ENCODE results near the gene ZBTB20.
A peak's percentile ranks its signal among the peaks of the same experiment; 100 is the strongest.

Gene ZBTB20

DNA sequence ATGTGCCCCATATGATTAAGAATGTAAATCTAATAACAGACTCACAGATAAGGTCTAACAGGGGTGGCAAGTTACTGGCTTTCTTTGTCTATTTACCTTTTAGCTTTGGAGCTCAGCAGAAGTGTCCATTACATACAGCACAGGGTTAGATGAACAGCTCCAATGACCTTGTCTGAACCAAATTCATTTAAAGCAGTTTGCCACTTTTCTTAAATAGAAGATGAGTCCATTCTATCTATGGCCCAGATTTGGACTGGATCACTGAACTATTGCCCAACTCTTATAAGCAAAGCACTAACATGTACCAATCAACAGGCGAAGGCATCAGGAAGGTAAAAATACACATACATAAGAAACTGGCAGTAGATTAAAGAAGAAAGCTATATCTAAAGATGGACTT is 638.9 kb downstream of the ZBTB20 start:
- Mint-ChIP-seq H3K27ac (no peak overlapping the region), H3K27me3 (no peaks in the 10 kb centered on the region), H3K9me3 (no peaks in the 10 kb centered on the region), H3K4me3 (no peak overlapping the region), H3K36me3 (no peaks in the 10 kb centered on the region), H3K4me1 (peaks cover 16% of the 10 kb centered on the region)
- DNase-seq (ENCODE audit: low spot score in 2 of 2): no peak
- ATAC-seq (ENCODE audit: low read depth): no peak

DNA sequence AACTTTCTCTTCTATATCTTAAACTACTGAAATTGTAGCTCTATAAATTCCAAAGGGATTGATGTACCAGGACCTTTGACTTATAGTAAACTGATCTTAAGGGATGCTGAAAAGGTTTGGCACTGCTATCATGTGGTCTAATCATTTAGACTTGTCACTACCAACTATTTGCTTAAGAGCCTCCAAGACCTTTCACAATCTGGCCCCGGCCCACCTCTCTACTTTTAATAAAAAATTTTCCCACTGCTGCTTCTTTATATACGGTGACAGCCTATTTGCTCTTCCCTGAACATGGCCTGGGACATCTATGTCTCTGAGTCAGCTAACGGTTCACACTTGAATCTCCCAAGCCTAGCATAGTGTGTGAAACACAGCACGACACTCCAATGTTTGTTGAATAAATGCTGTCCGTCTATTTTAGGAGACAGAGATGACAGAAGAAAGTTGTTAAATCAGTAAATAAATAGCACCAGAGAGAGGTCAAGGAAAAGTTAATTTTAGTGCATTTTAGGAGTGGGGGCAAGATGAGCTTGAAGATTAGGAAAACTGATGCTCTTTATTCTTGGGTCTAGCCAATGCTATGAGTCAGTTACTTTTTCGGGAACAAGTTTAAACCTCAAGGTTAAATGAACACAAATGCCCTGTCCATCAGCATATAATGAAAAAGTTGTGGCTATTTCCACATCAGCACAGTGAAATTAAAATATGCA is 640.3 kb downstream of the ZBTB20 start:
- ATAC-seq (ENCODE audit: low read depth): no peak
- no peaks in the 10 kb centered on the region for H3K27me3 Mint-ChIP-seq
- H3K4me3 Mint-ChIP-seq: no peak overlapping the region
- H3K27ac Mint-ChIP-seq: peak overlapping the region; percentile 21
- no peak for DNase-seq (ENCODE audit: low spot score in 2 of 2)
- H3K9me3 Mint-ChIP-seq: no peaks in the 10 kb centered on the region
- no peaks in the 10 kb centered on the region for H3K36me3 Mint-ChIP-seq
- H3K4me1 Mint-ChIP-seq: peaks cover 24% of the 10 kb centered on the region

DNA sequence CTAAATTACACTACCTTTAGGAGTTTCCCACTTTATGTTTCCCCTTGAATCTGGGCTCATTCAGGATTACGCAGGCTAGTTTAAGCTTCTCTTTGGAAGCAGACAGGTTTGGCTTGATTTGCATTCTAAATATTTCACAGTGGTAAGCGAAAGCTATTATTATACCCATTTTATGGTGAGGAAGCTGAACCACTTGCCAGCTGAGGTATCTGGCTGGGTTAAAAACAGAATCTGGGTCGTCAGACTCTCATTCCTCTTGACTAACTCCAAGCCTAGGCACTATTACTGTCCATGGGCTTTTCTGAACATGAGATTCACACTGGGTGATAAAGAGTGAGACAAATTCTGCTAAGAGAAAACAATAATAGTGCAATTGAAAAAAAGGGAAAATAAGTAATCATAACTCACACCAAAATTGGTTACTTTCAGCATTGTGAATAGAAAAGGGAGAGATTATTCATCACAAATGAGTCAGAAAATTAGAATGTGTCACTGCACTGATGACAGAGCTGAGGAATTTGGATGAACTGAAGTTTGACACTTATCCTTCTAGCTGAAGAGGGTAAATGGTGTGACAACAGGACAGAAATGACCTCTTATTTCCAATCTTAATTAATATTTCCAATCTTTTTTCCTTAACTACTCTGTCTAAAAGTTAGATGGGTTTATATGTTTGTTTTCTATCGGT is 642.0 kb downstream of the ZBTB20 start:
- Mint-ChIP-seq H3K4me3 (no peak overlapping the region), H3K27me3 (no peaks in the 10 kb centered on the region), H3K4me1 (peaks cover 17% of the 10 kb centered on the region), H3K36me3 (no peaks in the 10 kb centered on the region), H3K9me3 (no peaks in the 10 kb centered on the region), H3K27ac (no peak overlapping the region)
- no peak for DNase-seq (ENCODE audit: low spot score in 2 of 2)
- ATAC-seq (ENCODE audit: low read depth): no peak

DNA sequence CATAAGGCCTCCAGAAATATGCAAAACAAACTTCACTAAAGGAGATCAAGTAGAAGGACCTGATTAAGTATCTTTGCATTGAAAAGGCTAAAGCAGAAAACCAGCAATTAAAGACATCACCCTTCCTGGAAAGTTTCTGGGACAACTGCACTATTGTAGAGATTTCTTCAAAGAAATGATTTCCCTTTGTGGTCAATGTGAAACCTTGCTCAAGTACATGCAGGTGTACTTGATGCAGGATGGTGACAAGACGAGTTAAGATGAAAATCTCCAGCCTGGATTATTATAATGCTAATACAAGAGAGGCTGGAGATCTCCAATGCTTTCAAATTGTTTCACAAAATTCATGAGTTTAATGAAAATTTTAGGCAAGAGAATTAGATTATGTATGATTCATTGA is 644.9 kb downstream of the ZBTB20 start:
- ATAC-seq (ENCODE audit: low read depth): peak; percentile 43
- Mint-ChIP-seq H3K9me3 (no peaks in the 10 kb centered on the region), H3K27ac (no peak overlapping the region), H3K36me3 (peaks cover 4% of the 10 kb centered on the region), H3K4me3 (no peak overlapping the region), H3K27me3 (no peaks in the 10 kb centered on the region), H3K4me1 (peaks cover 24% of the 10 kb centered on the region)
- no peak for DNase-seq (ENCODE audit: low spot score in 2 of 2)

DNA sequence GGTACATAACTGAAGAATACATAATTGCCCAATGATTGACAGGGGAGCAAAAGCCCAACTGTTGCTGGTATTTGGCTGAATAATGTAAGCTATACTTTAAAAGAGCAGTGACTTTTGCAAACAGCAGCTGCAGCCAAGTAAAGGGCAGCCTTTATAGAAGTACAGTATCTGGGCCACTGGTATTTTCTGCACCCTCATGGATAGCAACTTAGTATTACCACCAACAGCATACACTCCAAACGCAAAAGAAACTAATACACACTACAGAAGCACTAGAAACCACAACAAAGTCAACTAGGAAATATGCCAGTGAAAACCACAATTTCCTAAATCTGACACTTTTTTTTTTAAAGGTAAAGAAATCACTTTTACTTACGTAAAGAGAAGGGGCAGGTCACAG is 647.1 kb downstream of the ZBTB20 start:
- Mint-ChIP-seq H3K4me1 (peaks cover 27% of the 10 kb centered on the region), H3K4me3 (no peak overlapping the region), H3K36me3 (peaks cover 6% of the 10 kb centered on the region), H3K27me3 (no peaks in the 10 kb centered on the region), H3K27ac (no peak overlapping the region), H3K9me3 (no peaks in the 10 kb centered on the region)
- ATAC-seq (ENCODE audit: low read depth): peak; percentile 84
- DNase-seq (ENCODE audit: low spot score in 2 of 2): no peak

- peaks cover 9% of the 10 kb centered on the region for H3K36me3 Mint-ChIP-seq
- no peak for DNase-seq (ENCODE audit: low spot score in 2 of 2)
- H3K27ac Mint-ChIP-seq: no peak overlapping the region
- peaks cover 29% of the 10 kb centered on the region for H3K4me1 Mint-ChIP-seq
- no peaks in the 10 kb centered on the region for H3K27me3 Mint-ChIP-seq
- no peak overlapping the region for H3K4me3 Mint-ChIP-seq
- H3K9me3 Mint-ChIP-seq: no peaks in the 10 kb centered on the region
- ATAC-seq (ENCODE audit: low read depth): no peak
Measured at GRCh38 chr3:114498539-114499370, 648.3 kb downstream of the ZBTB20 start.

- Mint-ChIP-seq H3K27ac (no peak overlapping the region), H3K36me3 (peaks cover 11% of the 10 kb centered on the region), H3K4me1 (peaks cover 22% of the 10 kb centered on the region), H3K4me3 (no peak overlapping the region), H3K9me3 (no peaks in the 10 kb centered on the region), H3K27me3 (no peaks in the 10 kb centered on the region)
- DNase-seq (ENCODE audit: low spot score in 2 of 2) (no peak), ATAC-seq (ENCODE audit: low read depth) (no peak)
Measured at GRCh38 chr3:114496874-114497273, 650.2 kb downstream of the ZBTB20 start.

DNA sequence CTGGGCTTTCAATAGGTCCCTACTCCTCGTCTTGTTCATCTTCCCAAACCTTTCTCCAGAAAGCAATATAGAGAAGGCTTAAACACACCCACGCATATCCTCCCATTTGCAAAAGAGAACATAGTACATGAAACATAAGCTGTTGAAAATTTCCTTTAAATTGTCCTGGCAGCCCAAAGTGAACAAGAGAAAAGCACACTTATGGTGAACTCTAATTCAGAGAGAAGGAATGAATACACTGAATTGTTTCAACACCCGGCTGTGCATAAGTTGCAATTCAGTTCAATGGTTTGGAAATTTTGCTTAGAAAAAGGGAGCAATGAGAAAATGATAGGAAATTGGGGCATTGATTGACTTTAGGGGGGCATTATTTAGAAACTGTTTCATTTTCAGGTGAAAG is 650.6 kb downstream of the ZBTB20 start:
- Mint-ChIP-seq H3K27me3 (no peaks in the 10 kb centered on the region), H3K27ac (no peak overlapping the region), H3K9me3 (no peaks in the 10 kb centered on the region)

DNA sequence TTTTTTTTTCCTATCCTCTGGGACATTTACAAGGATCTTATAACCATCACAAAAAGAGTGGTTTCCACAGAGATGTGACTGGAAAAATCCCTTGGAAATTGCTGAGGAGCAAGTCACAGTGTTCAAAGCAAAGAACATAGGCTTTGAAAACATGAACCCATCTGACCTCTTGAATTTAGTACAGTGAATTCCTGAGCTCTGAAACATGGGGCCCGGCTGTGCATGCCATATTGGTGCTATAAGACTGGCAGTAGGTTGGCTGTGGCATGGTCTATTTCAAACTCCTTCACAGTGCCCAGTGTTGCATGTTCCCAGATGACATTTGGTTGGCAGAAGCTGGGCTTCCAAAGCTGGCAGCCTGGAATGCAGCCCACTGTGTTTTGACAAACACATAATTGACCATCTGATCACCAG is 651.1 kb downstream of the ZBTB20 start:
- no peak for DNase-seq (ENCODE audit: low spot score in 2 of 2)
- H3K4me1 Mint-ChIP-seq: peaks cover 21% of the 10 kb centered on the region
- H3K27me3 Mint-ChIP-seq: no peaks in the 10 kb centered on the region
- ATAC-seq (ENCODE audit: low read depth): no peak
- peaks cover 11% of the 10 kb centered on the region for H3K36me3 Mint-ChIP-seq
- no peak overlapping the region for H3K4me3 Mint-ChIP-seq
- no peak overlapping the region for H3K27ac Mint-ChIP-seq
- H3K9me3 Mint-ChIP-seq: no peaks in the 10 kb centered on the region

More for the DNA sequence above, 650.6 kb downstream of the ZBTB20 start:
- ATAC-seq (ENCODE audit: low read depth) (no peak), DNase-seq (ENCODE audit: low spot score in 2 of 2) (no peak)
- peaks cover 21% of the 10 kb centered on the region for H3K4me1 Mint-ChIP-seq
- H3K36me3 Mint-ChIP-seq: peaks cover 11% of the 10 kb centered on the region
- H3K4me3 Mint-ChIP-seq: no peak overlapping the region

DNA sequence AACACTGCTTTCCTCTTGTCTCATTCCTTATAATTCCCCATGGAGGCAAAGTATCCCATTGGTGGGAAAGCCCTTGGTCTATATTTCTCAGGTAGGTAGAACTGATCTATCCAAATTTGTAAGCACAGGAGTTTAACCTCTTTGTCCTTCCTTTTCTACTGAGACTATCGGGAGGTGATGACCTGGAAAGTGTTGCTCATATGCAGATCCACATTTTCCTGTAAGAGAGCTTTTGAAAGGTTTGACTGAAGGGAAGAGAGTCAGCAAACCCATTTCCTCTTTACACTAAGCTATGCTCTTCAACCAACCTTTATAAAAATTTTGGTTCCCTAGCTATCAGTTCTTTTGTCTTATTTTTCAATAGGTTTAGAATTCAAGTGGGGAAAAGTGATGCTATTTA is 652.6 kb downstream of the ZBTB20 start:
- Mint-ChIP-seq H3K36me3 (peaks cover 11% of the 10 kb centered on the region), H3K4me3 (no peak overlapping the region), H3K27ac (no peak overlapping the region), H3K9me3 (no peaks in the 10 kb centered on the region), H3K4me1 (peaks cover 16% of the 10 kb centered on the region), H3K27me3 (no peaks in the 10 kb centered on the region)
- ATAC-seq (ENCODE audit: low read depth): no peak
- DNase-seq (ENCODE audit: low spot score in 2 of 2): no peak

- DNase-seq (ENCODE audit: low spot score in 2 of 2): no peak
- H3K36me3 Mint-ChIP-seq: peaks cover 11% of the 10 kb centered on the region
- no peaks in the 10 kb centered on the region for H3K9me3 Mint-ChIP-seq
- ATAC-seq (ENCODE audit: low read depth): no peak
- no peak overlapping the region for H3K4me3 Mint-ChIP-seq
- no peak overlapping the region for H3K27ac Mint-ChIP-seq
- H3K4me1 Mint-ChIP-seq: peaks cover 6% of the 10 kb centered on the region
- no peaks in the 10 kb centered on the region for H3K27me3 Mint-ChIP-seq
Measured at GRCh38 chr3:114490829-114491228, 656.3 kb downstream of the ZBTB20 start.

DNA sequence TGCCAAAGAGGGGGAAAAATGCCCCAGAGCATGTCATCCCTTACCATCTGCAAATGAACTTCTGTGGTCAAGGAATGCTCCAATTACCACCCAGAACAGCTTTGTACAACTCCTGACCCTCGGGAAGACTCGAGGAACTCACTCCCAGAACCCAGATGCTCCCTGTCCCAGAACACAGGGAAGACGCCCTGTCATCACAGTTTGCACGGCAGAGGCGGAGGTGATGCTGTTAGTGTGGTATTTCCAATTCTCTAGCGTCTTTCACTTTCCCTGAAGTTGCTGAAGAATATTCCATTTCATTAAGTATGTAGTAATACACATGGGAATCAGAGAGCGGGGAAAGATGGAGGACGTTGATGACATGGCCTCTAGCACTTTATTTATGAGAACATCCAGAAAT is 659.6 kb downstream of the ZBTB20 start:
- Mint-ChIP-seq H3K36me3 (peaks cover 8% of the 10 kb centered on the region), H3K9me3 (no peaks in the 10 kb centered on the region), H3K4me1 (no peaks in the 10 kb centered on the region), H3K4me3 (no peak overlapping the region), H3K27me3 (no peaks in the 10 kb centered on the region), H3K27ac (no peak overlapping the region)
- ATAC-seq (ENCODE audit: low read depth) (no peak), DNase-seq (ENCODE audit: low spot score in 2 of 2) (no peak)

DNA sequence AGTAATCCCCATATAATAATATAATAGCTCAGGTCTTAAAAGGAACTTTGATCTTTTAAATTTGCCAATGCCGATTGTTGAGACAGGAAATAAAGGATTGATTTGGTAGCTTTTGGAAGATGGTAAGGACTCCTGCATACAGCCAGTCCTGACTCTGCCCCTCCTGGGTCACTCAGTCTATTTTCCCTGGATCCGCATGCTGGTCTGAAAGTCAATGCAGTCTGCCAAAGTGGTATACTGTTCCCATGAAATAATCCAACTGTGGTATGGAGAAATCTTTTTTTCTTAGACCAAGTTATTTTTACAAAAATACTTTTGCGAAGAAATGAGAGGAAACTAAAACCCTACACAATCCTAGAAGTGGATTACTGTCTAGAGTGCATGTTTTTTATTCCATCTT is 662.2 kb downstream of the ZBTB20 start:
- no peaks in the 10 kb centered on the region for H3K27me3 Mint-ChIP-seq
- peaks cover 8% of the 10 kb centered on the region for H3K36me3 Mint-ChIP-seq
- no peak for DNase-seq (ENCODE audit: low spot score in 2 of 2)
- H3K4me1 Mint-ChIP-seq: peaks cover 16% of the 10 kb centered on the region
- H3K4me3 Mint-ChIP-seq: no peak overlapping the region
- peak overlapping the region; percentile 79 for H3K27ac Mint-ChIP-seq
- no peak for ATAC-seq (ENCODE audit: low read depth)
- no peaks in the 10 kb centered on the region for H3K9me3 Mint-ChIP-seq

- peaks cover 6% of the 10 kb centered on the region for H3K36me3 Mint-ChIP-seq
- no peak overlapping the region for H3K27ac Mint-ChIP-seq
- no peaks in the 10 kb centered on the region for H3K9me3 Mint-ChIP-seq
- ATAC-seq (ENCODE audit: low read depth) (no peak), DNase-seq (ENCODE audit: low spot score in 2 of 2) (no peak)
- H3K4me3 Mint-ChIP-seq: no peak overlapping the region
- H3K27me3 Mint-ChIP-seq: no peaks in the 10 kb centered on the region
- peaks cover 21% of the 10 kb centered on the region for H3K4me1 Mint-ChIP-seq
Measured at GRCh38 chr3:114481113-114481512, 666.0 kb downstream of the ZBTB20 start.
